Peyer's patch (tissue), 4 donors: ENCODE results near the gene PIGW. TPM values are rescaled to one million over a fixed set of nuclear protein-coding genes. Genes with fewer than 3 reads are reported as not detected.

Experiments
- DNase-seq, 3 donors: peaks; one replicate each; pipeline ENCODE4 v3.0.0-alpha.2; 2017 to 2019
- H3K27ac ChIP-seq, 4 donors: fragments of 200-600 bp; sonication (generic); one replicate each; pipeline ENCODE4 v1.5.1; 2016 to 2019
- H3K27me3 ChIP-seq, 2 donors: fragments of 200-600 bp; sonication (generic); one replicate each; pipeline ENCODE4 v1.5.1; 2019
- H3K36me3 ChIP-seq, 3 donors: fragments of 200-600 bp; sonication (generic); one replicate each; pipeline ENCODE4 v1.5.1; 2016 to 2019
- H3K4me1 ChIP-seq, 4 donors: fragments of 200-600 bp; sonication (generic); one replicate each; pipeline ENCODE4 v1.5.1; 2016 to 2019
- H3K4me3 ChIP-seq, 4 donors: fragments of 200-600 bp; sonication (generic); 1 replicate in 3 of 4; 2 replicates in 1 of 4; pipeline ENCODE4 v1.5.1; 2016 to 2019; ENCODE audit warnings: mild to moderate bottlenecking in 1 of 4
- H3K9me3 ChIP-seq, 4 donors: fragments of 200-600 bp; sonication (generic); one replicate each; pipeline ENCODE4 v1.5.1; 2016 to 2019; ENCODE audit warnings: mild to moderate bottlenecking in 1 of 4
- CTCF ChIP-seq, 6 experiments: fragments of 450-650 bp in 4 of 6; fragments of 200-600 bp in 2 of 6; sonication (generic) in 1 of 6; IDR thresholded peaks; one replicate each; pipeline ENCODE4 v1.5.1; 2017 to 2019; ENCODE audit warnings: antibody characterized with exemption in 6 of 6, mild to moderate bottlenecking in 3 of 6, moderate library complexity in 1 of 6
- POLR2A ChIP-seq, 2 donors: fragments of 450-650 bp; IDR thresholded peaks; one replicate each; pipeline ENCODE4 v1.5.1; 2017; ENCODE audit warnings: antibody characterized with exemption in 2 of 2, mild to moderate bottlenecking in 2 of 2, moderate library complexity in 2 of 2
- total RNA-seq, 4 donors: library from RNA; depleted of rRNA; stranded (reverse); fragments of >200 nt; gene quantifications; one replicate each; pipeline ENCODE4 v1.1.0, GENCODE V29; 2016

PIGW gene
- total RNA-seq, 4 donors from 2014 or later, result 2.5 to 4.4 (median 4.3) TPM; not detected in 1

- DNase-seq, result no peak
- peaks cover 0 to 77% (median 0%) of the 10 kb centered on the region in 3 donors for H3K36me3 ChIP-seq
- no peaks in the 10 kb centered on the region for H3K9me3 ChIP-seq
Measured at GRCh38 chr17:36566081-36566480, 31.3 kb downstream of the PIGW start.

GRCh38 chr17:36575028-36575427, 40.2 kb downstream of the PIGW start:
- H3K36me3 ChIP-seq, result peaks cover 0 to 82% (median 0%) of the 10 kb centered on the region in 3 donors
- H3K27ac ChIP-seq, result no peak overlapping the region
- H3K4me3 ChIP-seq, result no peak overlapping the region
- TF ChIP-seq CTCF (IDR thresholded peaks at IDR 0.05) (no peak), POLR2A (IDR thresholded peaks at IDR 0.05) (no peak)
- DNase-seq, result no peak
- no peaks in the 10 kb centered on the region for H3K9me3 ChIP-seq
- H3K27me3 ChIP-seq, result no peaks in the 10 kb centered on the region
- H3K4me1 ChIP-seq, result no peaks in the 10 kb centered on the region

More at GRCh38 chr17:36566081-36566480, 31.3 kb downstream of the PIGW start:
- H3K27ac ChIP-seq, result no peak overlapping the region
- no peak for TF ChIP-seq POLR2A (IDR thresholded peaks at IDR 0.05)
- no peak for TF ChIP-seq CTCF (IDR thresholded peaks at IDR 0.05)
- H3K4me3 ChIP-seq, result no peak overlapping the region
- no peaks in the 10 kb centered on the region for H3K27me3 ChIP-seq
- no peaks in the 10 kb centered on the region for H3K4me1 ChIP-seq

- TF ChIP-seq POLR2A (IDR thresholded peaks at IDR 0.05) (no peak), CTCF (IDR thresholded peaks at IDR 0.05) (no peak)
- no peak overlapping the region for H3K4me3 ChIP-seq
- H3K4me1 ChIP-seq, result no peaks in the 10 kb centered on the region
- H3K9me3 ChIP-seq, result no peaks in the 10 kb centered on the region
- no peaks in the 10 kb centered on the region for H3K27me3 ChIP-seq
- H3K27ac ChIP-seq, result no peak overlapping the region
- peaks cover 0 to 82% (median 0%) of the 10 kb centered on the region in 3 donors for H3K36me3 ChIP-seq
- no peak for DNase-seq
Measured at GRCh38 chr17:36576793-36577192, 42.0 kb downstream of the PIGW start.

- TF ChIP-seq POLR2A (IDR thresholded peaks at IDR 0.05), result no peak
- no peak for TF ChIP-seq CTCF (IDR thresholded peaks at IDR 0.05)
- H3K4me3 ChIP-seq, result no peak overlapping the region
- no peak for DNase-seq
- H3K27me3 ChIP-seq, result no peaks in the 10 kb centered on the region
- H3K9me3 ChIP-seq, result no peaks in the 10 kb centered on the region
- H3K27ac ChIP-seq, result no peak overlapping the region
- peaks cover 0 to 83% (median 0%) of the 10 kb centered on the region in 3 donors for H3K36me3 ChIP-seq
- H3K4me1 ChIP-seq, result peaks cover 0 to 5% (median 0%) of the 10 kb centered on the region in 4 donors
Measured at GRCh38 chr17:36578671-36579070, 43.9 kb downstream of the PIGW start.

- no peak for DNase-seq
- H3K4me1 ChIP-seq, result peaks cover 0 to 10% (median 0%) of the 10 kb centered on the region in 4 donors
- H3K4me3 ChIP-seq, result no peak overlapping the region
- TF ChIP-seq CTCF (IDR thresholded peaks at IDR 0.05), result no peak
- TF ChIP-seq POLR2A (IDR thresholded peaks at IDR 0.05), result no peak
- H3K27ac ChIP-seq, result peak overlapping the region in 1 of 4 donors; percentile 47
- H3K9me3 ChIP-seq, result no peaks in the 10 kb centered on the region
- H3K36me3 ChIP-seq, result peaks cover 0 to 98% (median 2%) of the 10 kb centered on the region in 3 donors
- no peaks in the 10 kb centered on the region for H3K27me3 ChIP-seq
Measured at GRCh38 chr17:36583787-36584186, 49.0 kb downstream of the PIGW start.

GRCh38 chr17:36586138-36586537, 51.4 kb downstream of the PIGW start:
- TF ChIP-seq CTCF (IDR thresholded peaks at IDR 0.05), result no peak
- no peak for TF ChIP-seq POLR2A (IDR thresholded peaks at IDR 0.05)
- H3K27ac ChIP-seq, result no peak overlapping the region
- H3K36me3 ChIP-seq, result peaks cover 0 to 82% (median 2%) of the 10 kb centered on the region in 3 donors

More at GRCh38 chr17:36586138-36586537, 51.4 kb downstream of the PIGW start:
- Histone ChIP-seq H3K4me1 (peaks cover 0 to 16% (median under 1%) of the 10 kb centered on the region in 4 donors), H3K4me3 (no peak overlapping the region), H3K9me3 (no peaks in the 10 kb centered on the region), H3K27me3 (no peaks in the 10 kb centered on the region)
- DNase-seq, result no peak
